SU-DHL-6 (cell line): ENCODE results near the gene CERS1.

Source experiments
- H2AFZ ChIP-seq: fragments of 200-600 bp; sonication (generic); 2 replicates; pipeline ENCODE4 v1.6.1; 2014; ENCODE audit warnings: low read depth, mild to moderate bottlenecking, moderate library complexity, mixed read lengths, antibody characterized with exemption, low read length; ENCODE audit not compliant: severe bottlenecking
- H3F3A ChIP-seq: fragments of 200-600 bp; shearing (Covaris generic); 2 replicates; pipeline ENCODE4 v1.6.0; 2016; ENCODE audit warnings: antibody characterized with exemption, mild to moderate bottlenecking; ENCODE audit not compliant: insufficient read depth
- H3K27ac ChIP-seq: fragments of 200-600 bp; sonication (generic); 2 replicates; pipeline ENCODE4 v1.5.1; 2016; ENCODE audit warnings: low read depth, mild to moderate bottlenecking, low read length, moderate library complexity, mixed read lengths
- H3K27me3 ChIP-seq: fragments of 200-600 bp; sonication (generic), shearing (Covaris generic); 2 replicates; pipeline ENCODE4 v1.6.0; 2014; ENCODE audit warnings: mild to moderate bottlenecking, low read length
- H3K36me3 ChIP-seq: fragments of 200-600 bp; sonication (generic); 2 replicates; pipeline ENCODE4 v1.6.1; 2014; ENCODE audit warnings: mild to moderate bottlenecking, low read length, mixed read lengths
- H3K4me2 ChIP-seq: fragments of 300-600, 200-600 bp; shearing (Covaris generic), sonication (generic); 2 replicates; pipeline ENCODE4 v1.6.0; 2014; ENCODE audit warnings: low read length, low read depth, mild to moderate bottlenecking; ENCODE audit not compliant: poor library complexity, severe bottlenecking
- H3K4me3 ChIP-seq: fragments of 200-600 bp; sonication (generic); 2 replicates; pipeline ENCODE4 v1.5.1; 2014; ENCODE audit warnings: antibody characterized with exemption, low read length, mild to moderate bottlenecking, mixed read lengths; ENCODE audit not compliant: insufficient read depth, poor library complexity, severe bottlenecking
- H3K79me2 ChIP-seq: fragments of 200-600 bp; sonication (generic); 2 replicates; pipeline ENCODE4 v1.6.1; 2014; ENCODE audit warnings: mild to moderate bottlenecking, low read length, moderate library complexity; ENCODE audit not compliant: insufficient read depth
- H3K9ac ChIP-seq: fragments of 200-600 bp; sonication (generic); 2 replicates; pipeline ENCODE4 v1.7.0; 2014; ENCODE audit warnings: mild to moderate bottlenecking, low read length
- H3K9me2 ChIP-seq: fragments of 200-600 bp; sonication (generic); replicated peaks from 2 replicates; pipeline ENCODE4 v1.6.1; 2014; ENCODE audit warnings: low read length; ENCODE audit not compliant: insufficient read depth
- H3K9me3 ChIP-seq: fragments of 200-600 bp; sonication (generic); 2 replicates; pipeline ENCODE4 v1.6.1; 2014; ENCODE audit warnings: low read length, mixed read lengths; ENCODE audit not compliant: insufficient read depth
- H4K20me1 ChIP-seq: fragments of 200-600 bp; sonication (generic); 2 replicates; pipeline ENCODE4 v1.6.1; 2014; ENCODE audit warnings: low read depth, mild to moderate bottlenecking, antibody characterized with exemption, low read length, moderate library complexity, mixed read lengths
- EZH2phosphoT487 ChIP-seq: fragments of 200-600 bp; sonication (generic), shearing (Covaris generic); conservative IDR thresholded peaks from 2 replicates; pipeline ENCODE4 v1.6.1; 2018; ENCODE audit warnings: mild to moderate bottlenecking, antibody characterized with exemption, low read length, moderate library complexity, mixed read lengths
- TF ChIP-seq, protein P1 (sequence below): fragments of 200-600 bp; sonication (generic); IDR thresholded peaks from one replicate; pipeline ENCODE4 v1.5.1; 2017; ENCODE audit warnings: antibody characterized with exemption, mild to moderate bottlenecking, low read length, moderate library complexity; ENCODE audit not compliant: insufficient read depth, poor library complexity, severe bottlenecking

Gene CERS1, protein sequence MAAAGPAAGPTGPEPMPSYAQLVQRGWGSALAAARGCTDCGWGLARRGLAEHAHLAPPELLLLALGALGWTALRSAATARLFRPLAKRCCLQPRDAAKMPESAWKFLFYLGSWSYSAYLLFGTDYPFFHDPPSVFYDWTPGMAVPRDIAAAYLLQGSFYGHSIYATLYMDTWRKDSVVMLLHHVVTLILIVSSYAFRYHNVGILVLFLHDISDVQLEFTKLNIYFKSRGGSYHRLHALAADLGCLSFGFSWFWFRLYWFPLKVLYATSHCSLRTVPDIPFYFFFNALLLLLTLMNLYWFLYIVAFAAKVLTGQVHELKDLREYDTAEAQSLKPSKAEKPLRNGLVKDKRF

DNA sequence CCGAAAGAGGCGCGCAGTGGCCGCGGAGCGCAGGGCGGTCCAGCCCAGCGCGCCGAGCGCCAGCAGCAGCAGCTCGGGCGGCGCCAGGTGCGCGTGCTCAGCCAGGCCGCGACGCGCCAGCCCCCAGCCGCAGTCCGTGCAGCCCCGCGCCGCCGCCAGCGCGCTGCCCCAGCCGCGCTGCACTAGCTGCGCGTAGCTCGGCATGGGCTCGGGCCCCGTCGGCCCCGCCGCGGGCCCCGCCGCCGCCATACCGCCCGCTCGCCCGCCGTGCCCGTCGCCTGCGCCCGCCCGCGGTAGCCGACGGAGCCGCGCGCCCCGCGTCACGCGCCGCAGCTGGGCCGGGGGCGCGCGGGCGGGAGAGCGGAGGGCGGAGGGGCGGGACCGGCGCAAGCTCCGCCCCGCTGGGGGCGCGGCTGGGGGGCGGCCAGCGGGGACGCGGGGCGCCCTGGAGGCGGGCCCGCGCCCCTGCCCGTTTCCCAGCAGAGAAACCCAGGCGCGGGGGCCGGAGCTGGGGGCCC is at the start of gene CERS1:
CERS1 (minus strand) TSS at position 335 of the 518 bp plus-strand sequence; CDS start at position 249, 86 bp downstream.
- Histone ChIP-seq H3K36me3 (no peaks in the 10 kb centered on the region), H3K9ac (peak within 1 kb of the TSS; percentile 13; the same call in 1 of the 2 replicates), H3K9me3 (no peaks in the 10 kb centered on the region), H3K4me3 (peak within 1 kb of the TSS; percentile 26), H3K27ac (no peak within 1 kb of the TSS), H4K20me1 (no peaks in the 10 kb centered on the region), H2AFZ (no peak within 1 kb of the TSS), H3K27me3 (no peaks in the 10 kb centered on the region), H3K4me2 (peak within 1 kb of the TSS; percentile 38), H3K9me2 (no peaks in the 10 kb centered on the region), H3K79me2 (no peaks in the 10 kb centered on the region), H3F3A (no peaks in the 10 kb centered on the region)
- TF ChIP-seq, protein P1, sequence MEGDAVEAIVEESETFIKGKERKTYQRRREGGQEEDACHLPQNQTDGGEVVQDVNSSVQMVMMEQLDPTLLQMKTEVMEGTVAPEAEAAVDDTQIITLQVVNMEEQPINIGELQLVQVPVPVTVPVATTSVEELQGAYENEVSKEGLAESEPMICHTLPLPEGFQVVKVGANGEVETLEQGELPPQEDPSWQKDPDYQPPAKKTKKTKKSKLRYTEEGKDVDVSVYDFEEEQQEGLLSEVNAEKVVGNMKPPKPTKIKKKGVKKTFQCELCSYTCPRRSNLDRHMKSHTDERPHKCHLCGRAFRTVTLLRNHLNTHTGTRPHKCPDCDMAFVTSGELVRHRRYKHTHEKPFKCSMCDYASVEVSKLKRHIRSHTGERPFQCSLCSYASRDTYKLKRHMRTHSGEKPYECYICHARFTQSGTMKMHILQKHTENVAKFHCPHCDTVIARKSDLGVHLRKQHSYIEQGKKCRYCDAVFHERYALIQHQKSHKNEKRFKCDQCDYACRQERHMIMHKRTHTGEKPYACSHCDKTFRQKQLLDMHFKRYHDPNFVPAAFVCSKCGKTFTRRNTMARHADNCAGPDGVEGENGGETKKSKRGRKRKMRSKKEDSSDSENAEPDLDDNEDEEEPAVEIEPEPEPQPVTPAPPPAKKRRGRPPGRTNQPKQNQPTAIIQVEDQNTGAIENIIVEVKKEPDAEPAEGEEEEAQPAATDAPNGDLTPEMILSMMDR: no peak
- TF ChIP-seq EZH2phosphoT487: no peak

DNA sequence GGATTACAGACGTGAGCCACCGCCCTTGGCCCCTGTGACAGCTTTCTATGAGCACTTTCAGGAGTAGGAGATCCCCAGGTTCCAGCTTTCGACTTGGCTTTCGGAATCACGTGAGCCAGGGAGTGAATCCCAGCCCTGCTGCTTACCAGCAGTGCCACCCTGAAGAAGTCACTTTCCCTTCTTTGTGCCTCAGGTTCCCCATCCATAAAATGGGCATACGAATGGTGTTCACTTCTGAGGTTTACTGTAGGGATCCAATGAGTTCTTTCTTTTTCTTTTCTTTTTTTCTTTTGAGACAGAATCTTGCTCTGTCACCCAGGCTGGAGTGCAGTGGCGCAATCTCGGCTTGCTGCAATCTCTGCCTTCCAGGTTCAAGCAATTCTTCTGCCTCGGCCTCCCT is 49.3 kb upstream of the CERS1 start:
- no peak overlapping the region for H3K4me3 ChIP-seq
- H4K20me1 ChIP-seq: no peaks in the 10 kb centered on the region
- H3K27me3 ChIP-seq: no peaks in the 10 kb centered on the region
- no peaks in the 10 kb centered on the region for H3K9me3 ChIP-seq
- peak overlapping the region; percentile 89; the same call in 1 of the 2 replicates for H3K27ac ChIP-seq
- H3K79me2 ChIP-seq: 0 out of 2 replicates have a peak, but pooled peaks cover 5% of the 10 kb centered on the region
- no peak overlapping the region for H3K4me2 ChIP-seq
- no peaks in the 10 kb centered on the region for H3K36me3 ChIP-seq
- H3K9ac ChIP-seq: no peak overlapping the region
- H2AFZ ChIP-seq: no peak overlapping the region
- no peaks in the 10 kb centered on the region for H3K9me2 ChIP-seq
- peaks cover 21% of the 10 kb centered on the region for H3F3A ChIP-seq
- TF ChIP-seq, protein P1: no peak
- TF ChIP-seq EZH2phosphoT487: no peak

DNA sequence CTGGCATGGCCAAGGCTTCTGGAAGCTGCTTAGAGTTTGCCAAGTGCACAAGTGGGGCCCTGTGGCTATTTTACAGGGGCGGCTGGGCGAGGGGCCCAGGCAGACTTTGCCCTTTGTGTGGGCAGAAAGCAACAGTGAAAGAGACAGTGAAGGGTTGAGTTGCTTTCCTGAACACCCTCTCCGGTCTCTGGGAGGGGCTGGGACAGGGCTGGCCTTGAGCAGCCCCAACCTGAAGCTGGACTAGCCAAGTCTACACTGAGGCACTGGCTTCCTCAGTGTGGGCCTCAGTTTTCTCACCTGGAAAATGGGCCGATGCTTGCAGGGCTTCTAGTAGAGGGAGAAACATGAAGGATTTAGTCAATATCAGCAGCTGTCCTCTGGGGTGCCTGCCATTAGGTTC is 47.5 kb upstream of the CERS1 start:
- Histone ChIP-seq H3K9ac (no peak overlapping the region), H3K79me2 (peaks cover 13% of the 10 kb centered on the region), H2AFZ (no peak overlapping the region), H4K20me1 (no peaks in the 10 kb centered on the region), H3K4me3 (no peak overlapping the region), H3F3A (peaks cover 22% of the 10 kb centered on the region), H3K36me3 (no peaks in the 10 kb centered on the region), H3K27me3 (no peaks in the 10 kb centered on the region), H3K4me2 (no peak overlapping the region), H3K27ac (no peak overlapping the region), H3K9me2 (no peaks in the 10 kb centered on the region), H3K9me3 (no peaks in the 10 kb centered on the region)
- TF ChIP-seq EZH2phosphoT487: no peak
- TF ChIP-seq, protein P1: no peak
